ENCODE results near the gene MOB3A. TPM values are rescaled to one million over a fixed set of nuclear protein-coding genes. Genes with fewer than 3 reads are reported as not detected.
A peak's percentile ranks its signal among the peaks of the same experiment; 100 is the strongest.
"Not testable (repeated sequence)": the region's sequence is repeated elsewhere in the genome, so short reads cannot be mapped to it uniquely, and the experiment has no call there.

MOB3A gene
- total RNA-seq, 1 donor from 2014 or later, result 59.0 TPM

- no peak for DNase-seq (ENCODE audit: low spot score)
Observed at GRCh38 chr19:2108251-2109016, 12.3 kb upstream of the MOB3A start.

- no peak for DNase-seq (ENCODE audit: low spot score)
Observed at GRCh38 chr19:2103045-2103707, 7.0 kb upstream of the MOB3A start.

- no peak for DNase-seq (ENCODE audit: low spot score)
Observed at GRCh38 chr19:2101417-2102335, 5.5 kb upstream of the MOB3A start.

GRCh38 chr19:2100719-2101061, 4.6 kb upstream of the MOB3A start:
- no peak for DNase-seq (ENCODE audit: low spot score)

- DNase-seq (ENCODE audit: low spot score), result no peak
Observed at GRCh38 chr19:2099937-2100718, 4.0 kb upstream of the MOB3A start.

GRCh38 chr19:2099054-2099501, 3.0 kb upstream of the MOB3A start:
- no peak for DNase-seq (ENCODE audit: low spot score)

- no peak for DNase-seq (ENCODE audit: low spot score)
Observed at GRCh38 chr19:2097886-2098327, 1.8 kb upstream of the MOB3A start.

- no peak for DNase-seq (ENCODE audit: low spot score)
Observed at GRCh38 chr19:2097203-2097885, 1.2 kb upstream of the MOB3A start.

GRCh38 chr19:2096480-2097202, 515 bp upstream of the MOB3A start, which contains the start of gene IZUMO4:
Gene IZUMO4 (plus strand): TSS chr19:2096915. CDS start chr19:2096946, 31 bp downstream.
- peak; percentile 99 for DNase-seq (ENCODE audit: low spot score)

GRCh38 chr19:2091926-2092525, 4.1 kb downstream of the MOB3A start:
- DNase-seq (ENCODE audit: low spot score), result not testable (repeated sequence)

GRCh38 chr19:2089727-2090053, 6.4 kb downstream of the MOB3A start:
- DNase-seq (ENCODE audit: low spot score), result no peak

GRCh38 chr19:2089001-2089711, 7.0 kb downstream of the MOB3A start:
- no peak for DNase-seq (ENCODE audit: low spot score)

GRCh38 chr19:2087621-2088100, 8.5 kb downstream of the MOB3A start:
- DNase-seq (ENCODE audit: low spot score), result no peak

GRCh38 chr19:2086695-2087620, 9.2 kb downstream of the MOB3A start:
- not testable (repeated sequence) for DNase-seq (ENCODE audit: low spot score)

GRCh38 chr19:2084993-2085720, 11.0 kb downstream of the MOB3A start:
- DNase-seq (ENCODE audit: low spot score), result peak; percentile 83

GRCh38 chr19:2083174-2083854, 12.8 kb downstream of the MOB3A start:
- DNase-seq (ENCODE audit: low spot score), result no peak

All from mucosa of gallbladder (tissue), 1 donor.